PC-9 (cell line): Measurements from ENCODE around the gene NCLN.

ENCODE experiments used
- CTCF ChIP-seq: fragments of 200-600 bp; sonication (generic); conservative IDR thresholded peaks from 2 replicates; pipeline ENCODE4 v1.6.1; 2017; ENCODE audit warnings: mixed run types, antibody characterized with exemption, mild to moderate bottlenecking, moderate library complexity
- EZH2 ChIP-seq: fragments of 200-600 bp; sonication (generic); IDR thresholded peaks from 2 replicates; pipeline ENCODE4 v1.8.0; 2017; ENCODE audit warnings: antibody characterized with exemption, low read depth

- TF ChIP-seq CTCF (no peak), EZH2 (no peak)
These were observed 1.7 kb upstream of the NCLN start for GRCh38 chr19:3183721-3184641.
